Measurements from ENCODE around the gene FSCN2.
"Not testable (repeated sequence)": the region's sequence is repeated elsewhere in the genome, so short reads cannot be mapped to it uniquely, and the experiment has no call there.

Gene FSCN2

DNA sequence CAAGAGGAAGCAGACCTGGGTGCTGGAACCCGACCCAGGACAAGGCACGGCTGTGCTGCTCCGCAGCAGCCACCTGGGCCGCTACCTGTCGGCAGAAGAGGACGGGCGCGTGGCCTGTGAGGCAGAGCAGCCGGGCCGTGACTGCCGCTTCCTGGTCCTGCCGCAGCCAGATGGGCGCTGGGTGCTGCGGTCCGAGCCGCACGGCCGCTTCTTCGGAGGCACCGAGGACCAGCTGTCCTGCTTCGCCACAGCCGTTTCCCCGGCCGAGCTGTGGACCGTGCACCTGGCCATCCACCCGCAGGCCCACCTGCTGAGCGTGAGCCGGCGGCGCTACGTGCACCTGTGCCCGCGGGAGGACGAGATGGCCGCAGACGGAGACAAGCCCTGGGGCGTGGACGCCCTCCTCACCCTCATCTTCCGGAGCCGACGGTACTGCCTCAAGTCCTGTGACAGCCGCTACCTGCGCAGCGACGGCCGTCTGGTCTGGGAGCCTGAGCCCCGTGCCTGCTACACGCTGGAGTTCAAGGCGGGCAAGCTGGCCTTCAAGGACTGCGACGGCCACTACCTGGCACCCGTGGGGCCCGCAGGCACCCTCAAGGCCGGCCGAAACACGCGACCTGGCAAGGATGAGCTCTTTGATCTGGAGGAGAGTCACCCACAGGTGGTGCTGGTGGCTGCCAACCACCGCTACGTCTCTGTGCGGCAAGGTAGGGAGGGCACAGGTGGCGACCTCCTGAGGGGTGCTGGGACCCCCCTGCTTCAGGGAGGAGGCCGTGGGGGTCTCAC lies 667 bp downstream of the FSCN2 start:
- peak; percentile 87 for DNase-seq

DNA sequence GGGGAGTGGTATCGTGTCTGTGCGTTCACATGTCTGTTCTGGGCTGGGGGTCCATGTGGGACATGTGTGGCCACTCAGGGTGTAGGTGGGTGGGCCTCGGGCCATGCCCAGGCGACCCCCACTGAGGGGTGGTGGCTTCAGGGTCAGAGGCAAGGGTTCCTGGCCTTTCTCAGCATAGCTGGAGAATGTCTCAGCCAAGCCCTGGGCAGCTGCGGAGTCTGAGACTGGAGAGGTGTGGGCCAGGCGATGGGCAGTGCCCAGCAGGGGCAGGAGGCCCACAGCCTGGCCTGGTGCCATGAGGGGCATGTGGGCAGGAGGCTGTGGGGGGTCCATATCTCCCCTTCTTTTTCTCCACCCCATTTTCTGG lies 1.2 kb downstream of the FSCN2 start:
- DNase-seq: no peak

DNA sequence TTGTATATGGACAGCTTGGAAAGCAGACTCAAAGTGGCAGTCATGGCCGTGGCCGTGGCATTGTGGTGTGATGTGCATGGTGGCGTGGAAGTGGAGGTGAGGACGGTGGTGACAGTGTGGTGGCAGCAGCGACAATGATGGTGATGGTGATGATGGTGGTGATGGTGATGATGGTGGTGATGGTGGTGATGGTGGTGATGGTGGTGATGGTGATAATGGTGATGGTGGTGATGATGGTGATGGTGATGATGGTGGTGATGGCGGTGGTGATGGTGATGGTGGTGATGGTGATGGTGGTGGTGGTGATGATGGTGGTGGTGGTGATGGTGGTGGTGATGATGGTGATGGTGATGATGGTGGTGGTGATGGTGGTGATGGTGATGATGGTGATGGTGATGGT lies 2.8 kb downstream of the FSCN2 start:
- DNase-seq: not testable (repeated sequence)

DNA sequence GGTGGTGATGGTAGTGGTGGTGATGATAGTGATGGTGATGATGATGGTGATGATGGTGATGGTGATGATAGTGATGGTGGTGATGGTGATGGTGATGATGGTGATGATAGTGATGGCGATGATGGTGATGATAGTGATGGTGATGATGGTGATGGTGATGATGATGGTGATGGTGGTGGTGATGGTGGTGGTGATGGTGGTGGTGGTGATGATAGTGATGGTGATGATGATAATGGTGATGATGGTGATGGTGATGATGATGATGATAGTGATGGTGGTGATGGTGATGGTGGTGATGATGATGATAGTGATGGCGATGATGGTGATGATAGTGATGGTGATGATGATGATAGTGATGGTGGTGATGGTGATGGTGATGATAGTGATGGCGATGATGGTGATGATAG lies 3.8 kb downstream of the FSCN2 start:
- not testable (repeated sequence) for DNase-seq

DNA sequence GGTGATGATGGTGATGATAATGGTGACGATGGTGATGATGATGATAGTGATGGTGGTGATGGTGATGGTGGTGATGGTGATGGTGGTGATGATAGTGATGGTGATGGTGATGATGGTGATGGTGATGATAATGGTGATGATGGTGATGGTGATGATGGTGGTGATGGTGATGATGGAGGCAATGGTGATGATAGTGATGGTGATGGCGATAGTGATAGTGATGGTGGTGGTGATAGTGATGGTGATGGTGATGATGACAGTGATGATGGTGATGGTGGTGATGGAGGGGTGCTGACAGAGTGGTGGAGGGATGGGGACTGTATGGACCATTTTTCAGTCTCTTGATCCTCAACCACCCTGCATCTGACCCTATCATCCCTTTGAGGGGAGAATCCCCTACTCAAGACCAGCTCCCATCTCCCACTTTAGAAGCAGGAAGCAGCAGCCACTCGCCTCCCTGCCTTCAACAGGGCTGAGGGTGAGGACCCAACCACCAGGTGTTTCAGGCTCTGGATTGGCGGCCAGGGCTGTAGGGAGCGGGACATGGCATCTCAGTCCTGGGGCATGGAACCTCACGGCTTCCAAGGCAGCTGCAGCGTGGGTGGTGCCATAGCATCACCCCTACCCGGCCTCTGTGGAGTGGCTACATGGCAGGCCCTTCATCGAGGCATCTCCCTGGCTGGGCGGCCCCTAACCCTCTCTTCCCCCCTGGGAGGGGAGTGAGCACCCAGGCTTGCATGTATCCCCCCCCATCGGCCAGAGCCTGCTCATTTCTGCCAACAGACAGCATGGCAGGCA lies 4.5 kb downstream of the FSCN2 start:
- DNase-seq: no peak

DNA sequence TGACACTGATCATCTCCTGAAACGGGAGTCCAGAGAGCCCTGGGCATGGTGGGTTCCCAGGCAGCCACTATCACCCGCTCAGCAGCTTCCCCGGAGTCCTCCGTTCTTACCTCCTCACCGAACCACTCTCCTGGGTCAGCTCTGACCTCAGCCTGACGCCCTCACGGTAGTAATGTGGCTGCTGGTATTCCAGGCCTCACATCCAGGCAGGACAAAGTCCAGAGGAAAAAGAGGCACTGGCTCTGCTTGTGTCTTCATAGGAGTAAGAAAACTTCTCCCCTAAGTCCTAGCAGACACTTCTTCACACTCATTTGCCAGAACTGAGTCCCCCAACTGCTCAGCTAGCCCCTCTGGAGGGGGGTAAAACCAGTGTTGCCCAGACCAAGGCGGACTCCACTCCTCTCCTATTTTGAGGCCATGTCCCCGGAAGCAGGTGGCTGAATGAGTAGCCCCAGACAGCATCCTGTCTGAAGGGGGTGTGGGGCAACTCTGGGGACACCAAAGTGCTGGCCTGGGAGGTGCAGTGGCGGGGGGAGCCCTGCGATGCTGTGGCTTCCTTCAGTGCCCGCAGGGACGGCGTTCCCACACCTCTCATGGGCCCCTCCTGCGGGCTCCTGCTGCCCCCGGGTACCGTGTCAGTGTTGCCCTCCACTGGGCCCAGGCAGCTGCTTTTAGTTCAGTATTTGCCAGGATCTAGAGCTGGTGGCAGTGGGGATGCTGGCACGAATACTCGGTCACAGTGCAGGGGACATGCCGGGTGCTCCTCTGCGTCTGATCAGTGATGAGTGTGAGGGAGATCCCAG lies 5.4 kb downstream of the FSCN2 start:
- no peak for DNase-seq

DNA sequence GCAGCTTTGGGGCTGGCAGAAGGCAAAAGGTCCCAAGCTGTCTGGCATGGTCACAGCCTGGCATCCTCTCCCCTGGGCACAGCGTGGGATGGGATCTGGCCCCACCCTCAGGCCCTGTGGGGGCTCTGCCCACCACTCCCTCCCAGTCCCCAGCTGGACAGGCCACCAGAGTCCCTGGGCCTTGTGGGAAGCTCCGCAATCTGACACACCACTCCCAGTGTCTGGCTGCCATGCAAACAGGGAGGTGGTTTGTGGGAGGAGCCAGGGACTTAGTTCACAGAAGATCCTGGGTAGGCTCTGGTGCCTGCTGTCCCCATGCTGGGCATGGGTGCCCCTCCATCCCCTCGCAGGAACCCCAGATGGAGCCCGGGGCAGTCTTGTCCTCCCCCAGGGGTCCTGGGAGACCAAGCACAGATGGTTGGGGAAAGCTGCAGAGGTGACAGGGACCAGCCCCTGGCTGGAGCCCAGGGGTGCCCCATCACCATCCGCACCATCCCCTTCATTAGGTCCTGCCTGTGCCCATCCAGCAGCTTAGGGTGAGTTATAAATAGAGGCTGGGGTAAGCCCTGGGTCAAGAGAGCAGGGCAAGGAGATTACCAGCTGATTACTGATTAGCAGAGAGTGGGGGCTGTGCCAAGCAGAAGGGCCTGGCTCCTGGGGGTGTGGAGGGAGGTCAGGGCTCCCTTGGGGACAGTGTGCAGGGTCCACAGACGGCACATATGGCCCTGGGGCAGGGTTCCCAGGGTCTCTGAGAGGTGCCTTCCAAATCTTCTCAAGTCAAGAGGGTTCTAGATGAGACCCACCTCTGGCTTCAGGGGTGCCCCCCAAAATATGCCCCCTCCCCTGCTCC lies 6.2 kb downstream of the FSCN2 start:
- no peak for DNase-seq

DNA sequence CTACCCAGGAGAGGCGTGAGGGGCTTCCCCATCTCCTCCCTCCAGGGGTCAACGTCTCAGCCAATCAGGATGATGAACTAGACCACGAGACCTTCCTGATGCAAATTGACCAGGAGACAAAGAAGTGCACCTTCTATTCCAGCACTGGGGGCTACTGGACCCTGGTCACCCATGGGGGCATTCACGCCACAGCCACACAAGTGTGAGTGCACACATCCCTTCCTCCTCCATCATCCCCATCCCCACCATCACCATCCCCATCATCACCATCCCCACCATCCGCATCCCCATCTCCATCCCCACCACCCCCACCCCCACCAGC lies 6.8 kb downstream of the FSCN2 start:
- no peak for DNase-seq

DNA sequence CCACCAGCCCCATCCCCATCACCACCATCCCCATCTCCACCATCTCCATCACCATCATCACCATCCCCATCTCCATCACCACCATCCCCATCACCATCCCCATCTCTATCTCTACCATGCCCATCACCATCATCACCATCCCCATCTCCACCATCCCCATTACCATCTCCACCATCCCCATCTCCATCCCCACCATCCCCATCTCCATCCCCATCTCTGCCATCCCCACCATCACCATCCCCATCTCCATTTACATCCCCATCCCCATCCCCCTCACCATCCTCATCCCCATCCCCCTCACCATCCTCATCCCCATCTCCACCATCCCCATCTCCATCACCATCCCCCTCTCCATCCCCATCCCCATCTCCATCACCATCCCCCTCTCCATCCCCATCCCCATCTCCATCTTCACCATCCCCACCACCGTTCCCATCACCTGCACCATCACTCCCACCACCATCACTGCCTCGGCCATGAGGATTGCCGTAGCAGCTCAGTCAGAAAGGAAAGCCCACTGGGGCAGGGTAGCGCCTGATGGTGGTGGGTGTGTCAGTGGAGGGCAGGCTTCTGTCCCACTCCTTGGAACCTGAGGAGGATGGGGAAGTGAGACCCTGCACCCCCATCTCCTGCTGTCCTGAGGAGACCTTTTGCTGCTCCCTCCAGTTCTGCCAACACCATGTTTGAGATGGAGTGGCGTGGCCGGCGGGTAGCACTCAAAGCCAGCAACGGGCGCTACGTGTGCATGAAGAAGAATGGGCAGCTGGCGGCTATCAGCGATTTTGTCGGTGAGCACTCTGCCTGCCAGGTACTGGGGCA lies 7.5 kb downstream of the FSCN2 start:
- DNase-seq: no peak

DNA sequence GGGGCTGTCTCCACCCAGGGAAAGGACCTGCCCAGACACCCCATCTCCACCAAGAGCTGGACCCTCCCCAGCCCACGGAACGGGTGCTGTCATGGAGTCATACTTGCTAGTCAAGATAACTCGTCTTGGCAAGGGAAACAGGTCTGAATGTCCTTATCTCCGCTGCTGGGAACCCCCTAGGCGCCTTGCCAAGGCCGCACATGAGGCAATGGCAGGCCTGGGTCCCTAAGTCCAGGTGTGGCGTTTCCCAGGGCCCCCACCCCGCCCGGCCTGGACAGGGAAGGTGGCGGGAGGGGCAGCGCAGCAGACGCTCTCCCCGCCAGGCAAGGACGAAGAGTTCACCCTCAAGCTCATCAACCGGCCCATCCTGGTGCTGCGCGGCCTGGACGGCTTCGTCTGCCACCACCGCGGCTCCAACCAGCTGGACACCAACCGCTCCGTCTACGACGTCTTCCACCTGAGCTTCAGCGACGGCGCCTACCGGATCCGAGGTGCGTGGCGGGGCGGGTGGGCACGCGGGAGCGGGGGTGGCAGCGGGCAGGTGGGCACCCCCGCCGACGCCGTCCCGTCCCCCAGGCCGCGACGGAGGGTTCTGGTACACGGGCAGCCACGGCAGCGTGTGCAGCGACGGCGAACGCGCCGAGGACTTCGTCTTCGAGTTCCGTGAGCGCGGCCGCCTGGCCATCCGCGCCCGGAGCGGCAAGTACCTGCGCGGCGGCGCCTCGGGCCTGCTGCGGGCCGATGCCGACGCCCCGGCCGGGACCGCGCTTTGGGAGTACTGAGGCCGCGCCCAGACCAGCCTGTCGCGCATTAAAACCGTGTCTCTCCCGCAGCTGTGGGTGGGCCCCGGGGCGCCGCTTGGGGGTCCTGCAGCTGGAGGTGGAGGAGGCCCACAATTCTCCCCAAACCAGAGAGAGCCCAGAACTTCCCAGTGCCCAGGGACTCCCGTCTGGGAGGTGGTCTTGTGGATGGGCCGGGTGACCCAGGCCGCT lies 8.4 kb downstream of the FSCN2 start:
- DNase-seq: no peak

DNA sequence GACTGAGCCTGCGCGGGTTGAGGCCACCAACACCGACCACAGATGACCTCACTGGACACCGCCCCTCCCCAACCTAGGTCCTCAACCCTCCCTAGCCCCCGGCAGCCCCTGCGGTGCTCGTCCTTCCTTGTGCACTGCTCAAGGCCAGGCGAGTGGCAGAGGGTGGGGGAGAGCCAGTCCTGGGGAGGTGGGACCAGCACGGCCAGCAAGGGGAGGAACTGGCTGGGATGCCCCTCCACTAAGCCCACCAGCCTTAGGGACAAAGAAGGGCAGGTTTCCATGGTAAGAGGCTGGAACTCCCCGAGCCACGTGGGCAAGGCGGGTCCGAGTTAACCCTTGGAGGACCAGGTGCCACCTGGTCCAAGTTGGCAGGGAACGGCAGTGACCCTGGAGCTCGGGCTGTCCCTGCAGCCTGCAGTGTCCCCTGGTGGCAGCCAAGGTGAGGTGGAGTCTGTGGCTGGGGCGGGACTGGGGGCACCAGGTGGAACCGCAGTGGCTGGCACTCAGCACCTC lies 9.2 kb downstream of the FSCN2 start:
- peak; percentile 65 for DNase-seq

DNA sequence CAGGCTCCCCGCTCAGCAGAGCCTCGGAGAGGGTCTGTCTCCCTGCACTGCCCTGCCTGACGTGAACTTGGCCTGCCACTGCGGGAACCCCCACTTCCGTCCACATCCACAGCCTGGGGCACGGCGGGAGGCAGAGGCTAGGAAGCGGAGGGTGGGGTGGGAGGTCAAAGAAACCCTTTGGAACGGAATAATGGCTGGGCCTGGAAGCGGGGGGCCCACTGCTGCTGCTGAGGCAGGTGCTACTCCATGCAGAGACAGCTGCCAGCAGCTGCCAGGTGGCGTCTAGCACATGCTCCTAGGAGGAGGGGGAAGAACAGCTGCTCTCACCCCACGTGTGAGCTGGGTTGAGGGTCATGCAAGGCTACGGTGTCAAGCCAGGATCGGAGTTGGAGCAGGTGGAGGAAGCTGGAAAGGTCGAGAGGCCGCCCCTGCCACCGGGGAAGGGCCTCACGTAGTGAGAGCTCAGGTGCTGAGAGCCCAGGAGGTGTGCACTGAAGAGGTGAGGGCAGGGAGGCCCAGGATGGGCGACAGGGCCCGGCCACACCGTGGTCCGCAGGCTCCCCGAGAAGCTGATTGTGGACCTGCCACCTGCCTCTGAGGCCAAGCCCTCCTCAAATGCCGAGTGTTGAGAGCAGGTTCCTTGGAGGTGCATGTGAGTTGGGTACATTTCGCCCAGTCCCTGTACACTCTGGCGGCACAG lies 9.8 kb downstream of the FSCN2 start:
- peak; percentile 78 for DNase-seq

DNA sequence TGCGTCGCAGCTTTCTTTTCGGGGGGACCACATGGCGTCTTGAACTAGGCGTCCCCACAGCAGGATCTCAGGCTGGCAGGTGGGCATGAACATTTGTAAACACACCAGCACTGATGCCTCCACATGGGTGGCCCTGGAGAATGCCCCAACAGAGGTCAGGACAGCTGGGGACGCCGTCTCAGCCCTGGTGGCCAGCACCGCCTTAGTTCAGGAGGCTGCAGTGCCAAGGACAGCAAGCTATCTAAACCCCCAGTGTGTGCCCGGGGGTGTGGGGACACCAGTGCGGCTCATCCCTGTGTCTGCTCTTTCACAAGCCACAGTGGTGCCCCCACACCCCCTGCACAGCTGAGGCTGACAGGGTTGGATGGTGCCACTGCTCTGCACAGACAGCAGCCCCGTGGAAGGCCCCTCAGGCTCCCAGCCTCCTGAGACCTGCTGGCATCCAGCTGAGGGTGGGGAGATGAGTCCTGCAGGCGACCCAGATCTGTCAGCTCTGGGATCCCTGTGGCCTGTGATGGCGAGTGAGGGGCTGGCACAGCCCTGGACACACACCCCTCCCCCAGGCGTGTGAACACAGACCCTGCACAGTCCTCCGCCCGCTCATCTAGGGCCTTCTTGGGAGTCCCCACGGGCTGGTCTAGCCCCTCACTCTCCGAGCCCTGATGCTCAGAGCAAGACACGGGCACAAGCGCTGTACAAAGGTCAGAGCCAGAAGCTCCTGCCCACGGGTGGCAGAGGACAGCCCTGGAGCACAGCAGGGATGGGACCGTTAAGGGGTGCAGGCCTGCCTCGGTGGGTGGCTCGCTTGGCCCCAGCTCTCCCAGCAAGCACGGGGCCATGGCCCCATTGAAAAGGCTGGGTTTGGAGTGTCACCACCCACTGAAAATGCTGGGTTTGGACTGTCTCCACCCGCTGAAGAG lies 10.7 kb downstream of the FSCN2 start:
- no peak for DNase-seq

DNA sequence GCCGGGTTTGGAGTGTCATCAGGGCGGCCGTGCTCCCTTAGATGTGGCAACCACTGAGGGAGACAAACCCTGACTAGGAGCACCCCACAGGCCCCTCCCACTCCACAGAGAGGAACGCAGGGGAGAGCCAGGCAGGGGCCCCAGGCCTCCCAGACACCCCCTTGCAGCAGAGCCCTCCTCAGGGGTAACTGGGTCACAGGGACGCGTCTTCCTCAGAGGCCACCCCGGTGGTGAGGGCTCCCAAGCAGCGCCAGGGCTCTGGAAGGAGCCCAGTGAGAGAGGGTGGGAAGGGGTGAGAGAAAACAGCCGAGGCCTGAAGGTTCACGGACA lies 11.4 kb downstream of the FSCN2 start:
- no peak for DNase-seq

DNA sequence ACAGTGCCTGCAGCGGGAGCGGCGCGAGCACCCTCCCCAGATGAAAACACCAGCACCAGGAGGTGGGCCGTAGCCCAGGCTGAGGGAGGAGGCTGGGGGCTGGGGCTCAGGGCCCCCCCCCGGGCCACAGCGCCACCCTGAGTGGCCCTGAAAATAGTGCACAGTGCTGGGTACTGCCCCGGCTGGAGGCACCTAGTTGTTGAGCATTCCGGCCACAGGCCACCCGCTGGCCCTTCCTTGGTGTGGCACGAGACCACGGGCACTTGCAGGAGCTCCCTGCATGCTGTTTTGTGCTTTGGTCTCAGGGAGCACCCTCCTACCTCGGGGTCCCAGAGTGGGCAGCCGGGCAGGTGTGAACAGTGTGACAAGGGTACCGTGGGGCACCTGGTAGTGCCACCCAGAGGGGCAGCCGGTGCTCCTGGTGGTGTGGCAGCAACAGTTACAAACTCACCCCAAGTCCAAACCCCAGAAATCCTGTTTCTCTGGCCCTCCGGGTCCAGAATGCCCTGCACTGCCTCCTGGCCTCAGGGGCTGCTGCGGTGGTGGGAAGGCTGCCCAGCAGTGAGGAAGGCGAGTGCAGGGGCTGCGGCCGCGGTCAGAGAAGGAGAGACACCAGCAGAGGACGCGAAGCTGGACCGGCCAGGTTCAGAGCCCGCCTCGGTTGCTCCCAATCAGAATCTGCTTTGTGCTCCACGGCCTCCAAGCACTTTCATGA lies 11.9 kb downstream of the FSCN2 start:
- DNase-seq: no peak

DNA sequence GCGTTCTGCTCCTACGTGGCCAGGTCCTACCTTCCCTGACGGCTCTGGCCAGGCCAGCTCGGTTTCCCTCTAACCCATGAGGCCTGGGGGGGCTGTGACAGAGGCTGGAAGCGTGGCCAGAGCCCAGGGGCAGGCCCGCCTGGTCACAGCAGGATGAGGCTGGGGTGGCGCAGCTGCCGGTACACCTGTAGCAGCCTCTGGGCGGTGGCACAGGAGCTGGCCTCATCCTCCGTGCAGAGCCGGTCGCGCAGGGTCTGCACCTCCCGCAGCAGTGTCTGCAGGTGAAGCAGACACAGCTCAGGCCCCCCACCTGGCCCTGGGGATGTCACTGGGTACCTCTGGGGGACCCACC lies 12.5 kb downstream of the FSCN2 start:
- no peak for DNase-seq

DNA sequence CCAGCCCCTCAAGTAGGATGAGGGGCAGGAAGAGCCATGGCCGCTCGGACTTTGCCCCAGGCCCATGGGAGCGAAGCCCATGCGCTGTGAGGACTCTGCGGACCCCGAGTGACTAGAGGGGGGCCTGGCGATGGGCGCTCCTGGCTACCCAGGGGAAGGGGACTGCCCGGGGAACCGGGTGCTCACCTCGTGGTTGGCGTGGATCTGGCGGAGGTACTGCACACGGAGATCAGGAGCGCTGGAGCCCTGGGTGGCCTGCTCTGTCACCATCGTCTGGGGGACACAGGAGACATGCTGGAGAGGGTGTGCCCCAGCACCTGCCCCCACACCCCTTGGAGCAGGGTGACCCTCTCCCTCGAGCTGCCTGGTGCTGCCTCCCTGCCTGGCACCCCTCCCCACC lies 12.9 kb downstream of the FSCN2 start:
- no peak for DNase-seq

All from NCI-H146 (cell line).